ENCODE measurements around the gene GATA6.

GRCh38 chr18:22185273-22185672 lies 15.9 kb downstream of the GATA6 start:
- no peak for TF ChIP-seq CTCF (conservative IDR thresholded peaks at IDR 0.05)
- TF ChIP-seq ZFX (IDR thresholded peaks at IDR 0.05): no peak

All from C4-2B (cell line).